GM23338 (cell line): ENCODE measurements around the gene TTC39B. TPM values are rescaled to one million over a fixed set of nuclear protein-coding genes. Genes with fewer than 3 reads are reported as not detected.
A peak's percentile ranks its signal among the peaks of the same experiment; 100 is the strongest.

Experiments used
- ATAC-seq: fragments of 200-7000 bp; cut with Tn5 transposase; 3 replicates; pipeline ENCODE4 v1.9.1; 2020
- DNase-seq: peaks from one replicate; pipeline ENCODE4 v3.0.0-alpha.2; 2015; ENCODE audit warnings: low spot score
- H2AFZ ChIP-seq: fragments of 200-600 bp; sonication (generic); 2 replicates; pipeline ENCODE4 v1.8.0; 2016; ENCODE audit warnings: antibody characterized with exemption, mild to moderate bottlenecking, moderate library complexity
- H3F3A ChIP-seq: fragments of 200-600 bp; sonication (generic); replicated peaks from 2 replicates; pipeline ENCODE4 v1.8.0; 2017; ENCODE audit warnings: antibody characterized with exemption, mixed run types, low read depth
- H3K27ac ChIP-seq: fragments of 200-600 bp; sonication (generic); 2 replicates; pipeline ENCODE4 v1.6.1; 2016; ENCODE audit warnings: low read depth
- H3K27me3 ChIP-seq: fragments of 200-600 bp; sonication (generic); 2 replicates; pipeline ENCODE4 v1.8.0; 2016; ENCODE audit warnings: mild to moderate bottlenecking, mixed run types, moderate library complexity; ENCODE audit not compliant: insufficient read depth
- H3K36me3 ChIP-seq: fragments of 200-600 bp; sonication (generic); 2 replicates; pipeline ENCODE4 v1.8.0; 2016; ENCODE audit warnings: mild to moderate bottlenecking; ENCODE audit not compliant: insufficient read depth
- H3K4me1 ChIP-seq: fragments of 200-600 bp; sonication (generic); 2 replicates; pipeline ENCODE4 v1.8.0; 2016; ENCODE audit warnings: mild to moderate bottlenecking, moderate library complexity; ENCODE audit not compliant: insufficient read depth
- H3K4me2 ChIP-seq: fragments of 200-600 bp; sonication (generic); 2 replicates; pipeline ENCODE4 v1.7.1; 2017; ENCODE audit warnings: mixed run types
- H3K4me3 ChIP-seq: fragments of 200-600 bp; sonication (generic); 2 replicates; pipeline ENCODE4 v1.6.1; 2016; ENCODE audit warnings: mixed run types
- H3K79me2 ChIP-seq: fragments of 200-600 bp; sonication (generic); replicated peaks from 2 replicates; pipeline ENCODE4 v1.8.0; 2017; ENCODE audit warnings: mild to moderate bottlenecking; ENCODE audit not compliant: insufficient read depth
- H3K9me2 ChIP-seq: fragments of 200-600 bp; sonication (generic); 2 replicates; pipeline ENCODE4 v1.8.0; 2017; ENCODE audit not compliant: insufficient read depth
- H4K20me1 ChIP-seq: fragments of 200-600 bp; sonication (generic); replicated peaks from 2 replicates; pipeline ENCODE4 v1.8.0; 2017; ENCODE audit warnings: mild to moderate bottlenecking; ENCODE audit not compliant: insufficient read depth
- H3K27ac Mint-ChIP-seq: 2 replicates; pipeline ENCODE4 v1.8.0; 2020; ENCODE audit warnings: inconsistent platforms, mild to moderate bottlenecking, moderate library complexity, mixed read lengths
- H3K27me3 Mint-ChIP-seq: 3 replicates; pipeline ENCODE4 v1.8.0; 2022; ENCODE audit warnings: low read depth, mild to moderate bottlenecking, moderate library complexity, mixed read lengths, inconsistent platforms; ENCODE audit not compliant: insufficient read depth, poor library complexity
- H3K36me3 Mint-ChIP-seq: 3 replicates; pipeline ENCODE4 v1.8.0; 2021; ENCODE audit warnings: low read depth, mild to moderate bottlenecking, inconsistent platforms, moderate library complexity, mixed read lengths
- H3K4me1 Mint-ChIP-seq: 3 replicates; pipeline ENCODE4 v1.8.0; 2020; ENCODE audit warnings: mild to moderate bottlenecking, inconsistent platforms, mixed read lengths
- H3K4me3 Mint-ChIP-seq: 3 replicates; pipeline ENCODE4 v1.8.0; 2021; ENCODE audit warnings: moderate library complexity, mild to moderate bottlenecking, inconsistent platforms, mixed read lengths
- H3K9me3 Mint-ChIP-seq: 3 replicates; pipeline ENCODE4 v1.8.0; 2020; ENCODE audit warnings: moderate library complexity, mild to moderate bottlenecking, inconsistent platforms, mixed read lengths
- CREB1 ChIP-seq: fragments of 250-450 bp; sonication (Bioruptor Pico); IDR thresholded peaks from 2 replicates; pipeline ENCODE4 v1.5.0; 2020; ENCODE audit warnings: low read depth, mild to moderate bottlenecking, moderate library complexity
- CTCF ChIP-seq, 2 experiments: fragments of 200-600 bp in 1 of 2; sonication (generic) in 1 of 2; conservative IDR thresholded peaks; 2 replicates each; pipeline versions ENCODE4 v1.5.1 to v1.6.1; 2016 to 2017; ENCODE audit warnings: antibody characterized with exemption in 2 of 2, low read depth in 2 of 2, mild to moderate bottlenecking in 2 of 2, moderate library complexity in 1 of 2
- ETS1 ChIP-seq: IDR thresholded peaks from 2 replicates; pipeline ENCODE4 v1.6.1; 2016; ENCODE audit warnings: antibody characterized with exemption
- EZH2 ChIP-seq: fragments of 200-600 bp; sonication (generic); IDR thresholded peaks from one replicate; pipeline ENCODE4 v1.8.0; 2017; ENCODE audit warnings: antibody characterized with exemption, mild to moderate bottlenecking, low read depth; ENCODE audit not compliant: unreplicated experiment
- EZH2phosphoT487 ChIP-seq: fragments of 200-600 bp; sonication (generic); IDR thresholded peaks from one replicate; pipeline ENCODE4 v1.8.1; 2018; ENCODE audit warnings: antibody characterized with exemption; ENCODE audit not compliant: unreplicated experiment
- JUNB ChIP-seq: IDR thresholded peaks from one replicate; pipeline ENCODE4 v1.6.1; 2016; ENCODE audit warnings: antibody characterized with exemption; ENCODE audit not compliant: unreplicated experiment
- NANOG ChIP-seq: IDR thresholded peaks from 2 replicates; pipeline ENCODE4 v1.6.1; 2016; ENCODE audit warnings: antibody characterized with exemption, borderline replicate concordance
- POLR2AphosphoS5 ChIP-seq: IDR thresholded peaks from 2 replicates; pipeline ENCODE4 v1.6.1; 2016; ENCODE audit warnings: antibody characterized with exemption, low read depth
- STAT1 ChIP-seq: IDR thresholded peaks from one replicate; pipeline ENCODE4 v1.6.1; 2016; ENCODE audit warnings: antibody characterized with exemption; ENCODE audit not compliant: unreplicated experiment
- ZNF114 ChIP-seq: fragments of 250-450 bp; sonication (Bioruptor Pico); IDR thresholded peaks from 2 replicates; pipeline ENCODE4 v1.5.0; 2020; ENCODE audit warnings: mild to moderate bottlenecking, moderate library complexity
- ZNF331 ChIP-seq: fragments of 250-450 bp; sonication (Bioruptor Pico); IDR thresholded peaks from 2 replicates; pipeline ENCODE4 v1.5.0; 2020; ENCODE audit warnings: low read depth, mild to moderate bottlenecking, moderate library complexity
- ZNF462 ChIP-seq: fragments of 250-450 bp; sonication (Bioruptor Pico); IDR thresholded peaks from 2 replicates; pipeline ENCODE4 v1.5.0; 2020; ENCODE audit warnings: mild to moderate bottlenecking, moderate library complexity
- polyA plus RNA-seq: library from polyadenylated mRNA; unstranded; fragments of >200 nt; fragmentation: Nextera tagmentation; extraction: Ambion mirVana; gene quantifications from 2 replicates; pipeline ENCODE4 v1.2.1, GENCODE V29; 2016
- total RNA-seq: library from RNA; depleted of rRNA; stranded (reverse); fragments of >200 nt; shearing (Covaris generic); gene quantifications from 2 replicates; pipeline ENCODE4 v1.2.3, GENCODE V29; 2014

TTC39B gene
- total and polyA plus RNA-seq, 2 experiments from 2014 or later: 2.8 to 11.1 TPM

GRCh38 chr9:15293804-15294316, 13.2 kb downstream of the TTC39B start:
- H3K27me3 Mint-ChIP-seq: peaks cover 2% of the 10 kb centered on the region
- Histone ChIP-seq H2AFZ (no peak overlapping the region), H3K79me2 (peaks cover 21% of the 10 kb centered on the region), H3F3A (no peaks in the 10 kb centered on the region), H3K27me3 (no peaks in the 10 kb centered on the region), H3K9me2 (no peaks in the 10 kb centered on the region), H3K27ac (no peak overlapping the region), H3K4me3 (no peak overlapping the region), H3K36me3 (no peaks in the 10 kb centered on the region), H3K4me2 (no peak overlapping the region), H3K4me1 (peaks cover 34% of the 10 kb centered on the region), H4K20me1 (no peaks in the 10 kb centered on the region)
- no peak overlapping the region for H3K4me3 Mint-ChIP-seq
- ATAC-seq (no peak), DNase-seq (no peak)
- H3K27ac Mint-ChIP-seq: 0 out of 2 replicates have a peak overlapping the region, but pooled peaks have one; percentile 4
- peaks cover 22% of the 10 kb centered on the region for H3K36me3 Mint-ChIP-seq
- TF ChIP-seq EZH2 (no peak), ZNF114 (CRISPR knock-in tag) (no peak), POLR2AphosphoS5 (no peak)
- H3K4me1 Mint-ChIP-seq: peaks cover 37% of the 10 kb centered on the region
- peaks cover 6% of the 10 kb centered on the region for H3K9me3 Mint-ChIP-seq

- peaks cover 34% of the 10 kb centered on the region for H3K4me1 ChIP-seq
- DNase-seq (no peak), ATAC-seq (no peak)
- peaks cover 2% of the 10 kb centered on the region for H3K27me3 Mint-ChIP-seq
- peaks cover 20% of the 10 kb centered on the region for H3K36me3 Mint-ChIP-seq
- H3K9me3 Mint-ChIP-seq: peaks cover 7% of the 10 kb centered on the region; the same call in 2 of the 3 replicates
- peaks cover 18% of the 10 kb centered on the region for H3K79me2 ChIP-seq
- H2AFZ ChIP-seq: no peak overlapping the region
- no peak overlapping the region for H3K27ac Mint-ChIP-seq
- no peaks in the 10 kb centered on the region for H3K36me3 ChIP-seq
- no peaks in the 10 kb centered on the region for H4K20me1 ChIP-seq
- peaks cover 37% of the 10 kb centered on the region for H3K4me1 Mint-ChIP-seq
- H3K4me3 Mint-ChIP-seq: no peak overlapping the region
- no peak overlapping the region for H3K27ac ChIP-seq
- no peaks in the 10 kb centered on the region for H3K9me2 ChIP-seq
- H3K27me3 ChIP-seq: no peaks in the 10 kb centered on the region
- no peaks in the 10 kb centered on the region for H3F3A ChIP-seq
- H3K4me2 ChIP-seq: no peak overlapping the region
- no peak overlapping the region for H3K4me3 ChIP-seq
- TF ChIP-seq ZNF331 (no peak), CREB1 (CRISPR knock-in tag) (no peak), JUNB (no peak), POLR2AphosphoS5 (no peak), CTCF (conservative IDR thresholded peaks at IDR 0.05; ENCODE audit: low read depth in 2 of 2) (no peak), EZH2phosphoT487 (no peak), ETS1 (no peak), NANOG (no peak), ZNF462 (CRISPR knock-in tag) (no peak), EZH2 (no peak), STAT1 (no peak), ZNF114 (CRISPR knock-in tag) (no peak)
Measured at GRCh38 chr9:15293084-15293483, 13.9 kb downstream of the TTC39B start.
